ENCODE measurements around the gene GDF2. TPM values are rescaled to one million over a fixed set of nuclear protein-coding genes. Genes with fewer than 3 reads are reported as not detected.

GDF2 gene
- total and polyA plus RNA-seq, 4 donors = not detected

DNA sequence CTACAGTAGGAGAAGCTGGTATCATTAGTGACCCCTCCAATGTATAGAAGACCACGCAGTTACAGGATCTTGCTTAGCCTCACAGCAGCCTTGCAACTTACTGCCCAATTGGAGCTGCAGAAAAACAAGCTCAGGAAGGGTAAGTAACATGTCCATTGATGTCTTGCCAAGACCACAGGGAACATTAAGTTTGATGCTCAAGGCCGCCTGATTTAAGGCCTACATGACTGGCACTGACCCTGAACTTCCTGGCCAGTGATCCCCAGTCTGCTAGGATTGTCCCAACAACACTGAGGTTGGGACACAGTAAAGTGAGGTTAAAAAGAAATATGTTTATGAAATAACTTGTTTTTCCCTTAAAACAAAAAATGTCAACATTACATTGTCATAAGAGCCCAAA, 6.8 kb upstream of the GDF2 start:
- H3K27ac ChIP-seq (ENCODE audit: low read depth in 1 of 2, low read length in 1 of 2) = no peak overlapping the region
- peaks cover 0 to 17% (median 8%) of the 10 kb centered on the region in 5 donors for H3K4me1 ChIP-seq (ENCODE audit: control insufficient read depth in 5 of 5, insufficient read depth in 5 of 5, low read length in 5 of 5)
- no peaks in the 10 kb centered on the region for H3K9me3 ChIP-seq (ENCODE audit: control insufficient read depth in 4 of 4, insufficient read depth in 3 of 4, low read length in 3 of 4)
- peaks cover 0 to 37% (median 10%) of the 10 kb centered on the region in 4 donors for H3K36me3 ChIP-seq (ENCODE audit: control insufficient read depth in 4 of 4, insufficient read depth in 4 of 4, low read length in 4 of 4)
- H3K27me3 ChIP-seq (ENCODE audit: control insufficient read depth in 3 of 3, insufficient read depth in 3 of 3, low read length in 2 of 3) = no peaks in the 10 kb centered on the region
- WGBS, 2 donors = 82 to 88% methylated on average over 2 of the region's 2 CpGs
- ATAC-seq (ENCODE audit: insufficient read depth, low FRiP score) (no peak), DNase-seq (no peak)
- TF ChIP-seq, protein P1, sequence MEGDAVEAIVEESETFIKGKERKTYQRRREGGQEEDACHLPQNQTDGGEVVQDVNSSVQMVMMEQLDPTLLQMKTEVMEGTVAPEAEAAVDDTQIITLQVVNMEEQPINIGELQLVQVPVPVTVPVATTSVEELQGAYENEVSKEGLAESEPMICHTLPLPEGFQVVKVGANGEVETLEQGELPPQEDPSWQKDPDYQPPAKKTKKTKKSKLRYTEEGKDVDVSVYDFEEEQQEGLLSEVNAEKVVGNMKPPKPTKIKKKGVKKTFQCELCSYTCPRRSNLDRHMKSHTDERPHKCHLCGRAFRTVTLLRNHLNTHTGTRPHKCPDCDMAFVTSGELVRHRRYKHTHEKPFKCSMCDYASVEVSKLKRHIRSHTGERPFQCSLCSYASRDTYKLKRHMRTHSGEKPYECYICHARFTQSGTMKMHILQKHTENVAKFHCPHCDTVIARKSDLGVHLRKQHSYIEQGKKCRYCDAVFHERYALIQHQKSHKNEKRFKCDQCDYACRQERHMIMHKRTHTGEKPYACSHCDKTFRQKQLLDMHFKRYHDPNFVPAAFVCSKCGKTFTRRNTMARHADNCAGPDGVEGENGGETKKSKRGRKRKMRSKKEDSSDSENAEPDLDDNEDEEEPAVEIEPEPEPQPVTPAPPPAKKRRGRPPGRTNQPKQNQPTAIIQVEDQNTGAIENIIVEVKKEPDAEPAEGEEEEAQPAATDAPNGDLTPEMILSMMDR (IDR thresholded peaks at IDR 0.05; ENCODE audit: control extremely low read depth, extremely low read depth) = no peak
- no peak overlapping the region for H3K9ac ChIP-seq (ENCODE audit: insufficient read depth in 1 of 2, low read length in 2 of 2)
- no peak overlapping the region for H3K4me3 ChIP-seq

DNA sequence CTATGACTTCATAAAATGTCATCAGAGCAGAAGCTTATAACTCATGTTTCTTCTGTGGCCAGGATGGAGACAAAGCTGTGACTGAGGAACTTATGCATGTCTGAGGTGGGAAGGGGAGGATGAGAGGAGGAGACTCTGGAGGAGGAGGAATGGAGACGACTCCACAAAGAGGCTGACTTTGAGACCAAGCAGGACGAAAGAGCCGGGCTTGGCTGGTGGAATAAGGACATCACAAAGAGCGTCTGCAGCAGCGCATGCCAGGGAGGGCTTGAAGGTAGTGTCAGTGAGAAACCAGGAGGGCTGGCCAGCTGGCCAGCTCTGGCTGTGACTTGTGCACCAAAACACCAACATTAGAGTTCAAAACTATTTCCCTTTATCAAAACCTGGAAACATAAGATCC, 6.1 kb upstream of the GDF2 start:
- WGBS, 2 donors = 84 to 91% methylated on average over 5 of the region's 5 CpGs
- TF ChIP-seq, protein P1 (IDR thresholded peaks at IDR 0.05; ENCODE audit: control extremely low read depth, extremely low read depth) = no peak
- H3K27me3 ChIP-seq (ENCODE audit: control insufficient read depth in 3 of 3, insufficient read depth in 3 of 3, low read length in 2 of 3) = no peaks in the 10 kb centered on the region
- H3K9ac ChIP-seq (ENCODE audit: insufficient read depth in 1 of 2, low read length in 2 of 2) = no peak overlapping the region
- DNase-seq (no peak), ATAC-seq (ENCODE audit: insufficient read depth, low FRiP score) (no peak)
- no peak overlapping the region for H3K4me3 ChIP-seq
- peaks cover 0 to 12% (median 6%) of the 10 kb centered on the region in 5 donors for H3K4me1 ChIP-seq (ENCODE audit: control insufficient read depth in 5 of 5, insufficient read depth in 5 of 5, low read length in 5 of 5)
- no peak overlapping the region for H3K27ac ChIP-seq (ENCODE audit: low read depth in 1 of 2, low read length in 1 of 2)
- no peaks in the 10 kb centered on the region for H3K9me3 ChIP-seq (ENCODE audit: control insufficient read depth in 4 of 4, insufficient read depth in 3 of 4, low read length in 3 of 4)
- H3K36me3 ChIP-seq (ENCODE audit: control insufficient read depth in 4 of 4, insufficient read depth in 4 of 4, low read length in 4 of 4) = peaks cover 0 to 30% (median 6%) of the 10 kb centered on the region in 4 donors

DNA sequence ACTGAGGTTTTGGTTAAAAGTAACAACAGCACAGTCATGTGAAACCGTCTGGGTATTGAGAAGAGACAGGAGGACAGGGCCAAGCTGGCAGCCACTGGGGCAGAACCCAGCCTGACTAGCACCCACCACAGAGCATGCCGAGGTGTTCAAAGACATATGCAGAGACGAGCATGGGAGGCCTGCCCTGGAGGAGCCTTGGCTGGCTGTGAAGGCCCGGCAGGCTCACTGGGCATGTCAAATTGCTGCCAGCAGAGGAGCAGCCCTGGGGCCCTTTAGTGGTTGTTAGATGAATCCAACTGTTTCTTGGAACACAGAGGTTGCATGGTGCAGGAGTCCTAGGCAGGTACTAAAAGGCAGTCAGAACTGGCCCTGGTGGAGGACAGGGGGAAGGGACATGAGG, 5.0 kb upstream of the GDF2 start:
- 83 to 91% methylated on average over 4 of the region's 4 CpGs for WGBS, 2 donors
- no peak overlapping the region for H3K27ac ChIP-seq (ENCODE audit: low read depth in 1 of 2, low read length in 1 of 2)
- H3K9ac ChIP-seq (ENCODE audit: insufficient read depth in 1 of 2, low read length in 2 of 2) = no peak overlapping the region
- peak in 1 of 3 donors; percentile 7 for DNase-seq
- H3K4me1 ChIP-seq (ENCODE audit: control insufficient read depth in 5 of 5, insufficient read depth in 5 of 5, low read length in 5 of 5) = peaks cover 0 to 12% (median 0%) of the 10 kb centered on the region in 5 donors
- peaks cover 0 to 22% (median 6%) of the 10 kb centered on the region in 4 donors for H3K36me3 ChIP-seq (ENCODE audit: control insufficient read depth in 4 of 4, insufficient read depth in 4 of 4, low read length in 4 of 4)
- H3K4me3 ChIP-seq = no peak overlapping the region
- TF ChIP-seq, protein P1 (IDR thresholded peaks at IDR 0.05; ENCODE audit: control extremely low read depth, extremely low read depth) = no peak
- ATAC-seq (ENCODE audit: insufficient read depth, low FRiP score) = no peak
- no peaks in the 10 kb centered on the region for H3K9me3 ChIP-seq (ENCODE audit: control insufficient read depth in 4 of 4, insufficient read depth in 3 of 4, low read length in 3 of 4)
- H3K27me3 ChIP-seq (ENCODE audit: control insufficient read depth in 3 of 3, insufficient read depth in 3 of 3, low read length in 2 of 3) = no peaks in the 10 kb centered on the region

DNA sequence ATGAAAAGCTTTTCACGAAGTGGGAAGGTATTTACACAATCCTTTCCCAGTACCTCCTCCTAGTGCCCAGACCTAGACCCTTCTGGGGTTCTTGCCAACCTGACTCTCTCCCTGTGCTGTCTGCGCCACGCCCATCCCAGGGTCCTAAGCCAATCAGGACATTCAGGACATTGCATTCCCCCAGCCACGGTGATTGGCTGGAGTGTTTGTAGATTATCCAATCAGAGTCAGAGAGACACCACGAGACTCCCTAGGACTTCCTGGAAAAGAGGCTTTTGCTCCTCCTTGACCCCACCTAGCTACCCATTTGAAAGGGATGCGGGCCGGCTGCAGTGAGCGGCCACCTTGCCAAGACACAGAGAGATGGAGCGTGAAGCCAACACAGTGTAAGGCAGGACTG, 3.5 kb upstream of the GDF2 start:
- 87 to 90% methylated on average over 9 of the region's 9 CpGs for WGBS, 2 donors
- ATAC-seq (ENCODE audit: insufficient read depth, low FRiP score) (no peak), DNase-seq (no peak)
- no peak overlapping the region for H3K9ac ChIP-seq (ENCODE audit: insufficient read depth in 1 of 2, low read length in 2 of 2)
- H3K27me3 ChIP-seq (ENCODE audit: control insufficient read depth in 3 of 3, insufficient read depth in 3 of 3, low read length in 2 of 3) = no peaks in the 10 kb centered on the region
- H3K9me3 ChIP-seq (ENCODE audit: control insufficient read depth in 4 of 4, insufficient read depth in 3 of 4, low read length in 3 of 4) = no peaks in the 10 kb centered on the region
- H3K27ac ChIP-seq (ENCODE audit: low read depth in 1 of 2, low read length in 1 of 2) = no peak overlapping the region
- peaks cover 0 to 10% (median 2%) of the 10 kb centered on the region in 4 donors for H3K36me3 ChIP-seq (ENCODE audit: control insufficient read depth in 4 of 4, insufficient read depth in 4 of 4, low read length in 4 of 4)
- TF ChIP-seq, protein P1 (IDR thresholded peaks at IDR 0.05; ENCODE audit: control extremely low read depth, extremely low read depth) = no peak
- no peak overlapping the region for H3K4me3 ChIP-seq
- H3K4me1 ChIP-seq (ENCODE audit: control insufficient read depth in 5 of 5, insufficient read depth in 5 of 5, low read length in 5 of 5) = peaks cover 0 to 26% (median 2%) of the 10 kb centered on the region in 5 donors

Measured in lung (tissue), 12 donors.